NCI-H774 (cell line): ENCODE results near the gene HCN3.
"Not testable (repeated sequence)": the region's sequence is repeated elsewhere in the genome, so short reads cannot be mapped to it uniquely, and the experiment has no call there.

Source experiments
- DNase-seq: peaks from one replicate; lab custom pipeline; 2025; lab: John Stamatoyannopoulos, UW

Gene HCN3

GRCh38 chr1:155284476-155284875 lies 7.2 kb downstream of the HCN3 start:
- DNase-seq = no peak

- DNase-seq = no peak
These were observed 7.8 kb downstream of the HCN3 start for GRCh38 chr1:155285063-155285462.

GRCh38 chr1:155285631-155286044 lies 8.4 kb downstream of the HCN3 start:
- DNase-seq = no peak

- DNase-seq = no peak
These were observed 9.3 kb downstream of the HCN3 start for GRCh38 chr1:155286544-155286943.

- DNase-seq = no peak
These were observed 10.8 kb downstream of the HCN3 start for GRCh38 chr1:155287987-155288543.

- not testable (repeated sequence) for DNase-seq
These were observed 13.7 kb downstream of the HCN3 start for GRCh38 chr1:155291006-155291405.

GRCh38 chr1:155293086-155293749 lies 16.0 kb downstream of the HCN3 start:
- no peak for DNase-seq

- no peak for DNase-seq
These were observed 17.4 kb downstream of the HCN3 start for GRCh38 chr1:155294520-155295182.

GRCh38 chr1:155295183-155295941 lies 18.1 kb downstream of the HCN3 start:
- no peak for DNase-seq

GRCh38 chr1:155295942-155296267 lies 18.6 kb downstream of the HCN3 start:
- no peak for DNase-seq

- DNase-seq = no peak
These were observed 19.4 kb downstream of the HCN3 start for GRCh38 chr1:155296661-155297060.

GRCh38 chr1:155297384-155297783 lies 20.1 kb downstream of the HCN3 start:
- DNase-seq = no peak

- no peak for DNase-seq
These were observed 22.8 kb downstream of the HCN3 start for GRCh38 chr1:155300024-155300423.

GRCh38 chr1:155300553-155301329 lies 23.5 kb downstream of the HCN3 start:
- no peak for DNase-seq

- no peak for DNase-seq
These were observed 24.1 kb downstream of the HCN3 start, which contains the start of gene PKLR for GRCh38 chr1:155301342-155301841. Gene PKLR (minus strand): TSS chr1:155301438. CDS start chr1:155301395, 43 bp downstream.

- DNase-seq = no peak
These were observed 27.3 kb downstream of the HCN3 start for GRCh38 chr1:155304558-155305063.

GRCh38 chr1:155305881-155306391 lies 28.7 kb downstream of the HCN3 start:
- no peak for DNase-seq

GRCh38 chr1:155307247-155307740 lies 30.0 kb downstream of the HCN3 start:
- no peak for DNase-seq

GRCh38 chr1:155308493-155309422 lies 31.5 kb downstream of the HCN3 start, which contains the start of gene FDPS:
Gene FDPS (plus strand): TSS chr1:155308866. CDS start chr1:155309790, 924 bp downstream.
- peak; percentile 99 for DNase-seq
